Duodenal mucosa (tissue), 2 donors: ENCODE results near the gene LNX2.
"Not testable (repeated sequence)": the region's sequence is repeated elsewhere in the genome, so short reads cannot be mapped to it uniquely, and the experiment has no call there.

ENCODE experiments used
- H3K27ac ChIP-seq: one replicate; pipeline ENCODE4 v1.7.0; 2013; ENCODE audit warnings: low read depth, low read length
- H3K27me3 ChIP-seq, 2 donors: one replicate each; pipeline ENCODE4 v1.7.0; 2013; ENCODE audit warnings: low read length in 2 of 2, control low read depth in 1 of 2; ENCODE audit not compliant: insufficient read depth in 2 of 2, control insufficient read depth in 1 of 2
- H3K36me3 ChIP-seq, 2 donors: one replicate each; pipeline ENCODE4 v1.7.0; 2013; ENCODE audit warnings: low read length in 2 of 2, control low read depth in 1 of 2; ENCODE audit not compliant: insufficient read depth in 2 of 2, control insufficient read depth in 1 of 2
- H3K4me1 ChIP-seq, 2 donors: one replicate each; pipeline ENCODE4 v1.7.0; 2013; ENCODE audit warnings: low read length in 2 of 2, control low read depth in 1 of 2; ENCODE audit not compliant: insufficient read depth in 2 of 2, control insufficient read depth in 1 of 2
- H3K4me3 ChIP-seq, 2 donors: one replicate each; pipeline ENCODE4 v1.7.0; 2013; ENCODE audit warnings: low read length in 2 of 2, low read depth in 1 of 2
- H3K9ac ChIP-seq, 2 donors: one replicate each; pipeline ENCODE4 v1.7.0; 2013; ENCODE audit warnings: low read length in 2 of 2, low read depth in 1 of 2
- H3K9me3 ChIP-seq, 2 donors: one replicate each; pipeline ENCODE4 v1.7.0; 2013; ENCODE audit warnings: low read length in 2 of 2, control low read depth in 1 of 2; ENCODE audit not compliant: control insufficient read depth in 1 of 2

LNX2 gene

DNA sequence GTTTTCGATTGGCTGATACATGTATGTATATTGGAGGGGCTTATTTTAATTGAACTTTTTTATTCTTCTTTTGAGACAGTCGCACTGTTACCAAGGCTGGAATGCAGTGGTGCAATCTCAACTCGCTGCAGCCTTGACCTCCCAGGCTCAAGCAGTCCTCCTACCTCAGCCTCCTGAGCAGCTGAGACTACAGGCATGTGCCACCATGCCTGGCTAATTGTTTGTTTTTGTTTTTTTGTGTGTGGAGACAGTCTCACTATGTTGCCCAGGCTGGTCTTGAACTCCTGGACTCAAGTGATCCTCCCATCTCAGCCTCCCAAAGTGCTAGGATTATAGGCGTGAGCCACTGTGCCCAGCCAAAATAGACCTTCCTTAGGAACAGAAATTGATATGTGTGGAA lies 8.4 kb upstream of the LNX2 start:
- H3K9me3 ChIP-seq, H3K27ac ChIP-seq, H3K9ac ChIP-seq, H3K4me3 ChIP-seq, H3K4me1 ChIP-seq, H3K27me3 ChIP-seq: not testable (repeated sequence)
- peaks cover 12 to 14% of the 10 kb centered on the region in 2 donors for H3K36me3 ChIP-seq

DNA sequence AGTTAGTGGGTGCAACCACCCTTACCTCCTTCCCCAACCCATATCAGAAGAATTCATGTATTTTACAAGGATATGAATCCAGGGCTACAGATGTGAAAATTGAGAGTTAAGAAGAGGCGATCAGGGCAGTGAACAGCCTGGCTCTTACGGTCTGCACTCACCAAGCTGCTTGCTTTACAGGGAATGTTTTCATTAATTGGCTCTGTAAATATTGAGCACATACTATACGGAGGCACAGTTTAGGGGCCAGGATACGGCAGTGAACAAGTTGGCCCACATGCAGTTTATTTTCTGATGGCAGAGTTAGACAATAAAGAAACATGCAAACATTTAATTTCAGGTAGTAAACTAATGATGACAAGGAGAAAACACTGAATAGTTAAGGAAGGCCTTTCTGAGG lies 7.8 kb upstream of the LNX2 start:
- Histone ChIP-seq H3K27ac (no peak overlapping the region), H3K27me3 (no peaks in the 10 kb centered on the region), H3K4me1 (peaks cover 7 to 12% of the 10 kb centered on the region in 2 donors), H3K4me3 (no peak overlapping the region), H3K9me3 (no peaks in the 10 kb centered on the region), H3K36me3 (peaks cover 13 to 20% of the 10 kb centered on the region in 2 donors), H3K9ac (no peak overlapping the region)

DNA sequence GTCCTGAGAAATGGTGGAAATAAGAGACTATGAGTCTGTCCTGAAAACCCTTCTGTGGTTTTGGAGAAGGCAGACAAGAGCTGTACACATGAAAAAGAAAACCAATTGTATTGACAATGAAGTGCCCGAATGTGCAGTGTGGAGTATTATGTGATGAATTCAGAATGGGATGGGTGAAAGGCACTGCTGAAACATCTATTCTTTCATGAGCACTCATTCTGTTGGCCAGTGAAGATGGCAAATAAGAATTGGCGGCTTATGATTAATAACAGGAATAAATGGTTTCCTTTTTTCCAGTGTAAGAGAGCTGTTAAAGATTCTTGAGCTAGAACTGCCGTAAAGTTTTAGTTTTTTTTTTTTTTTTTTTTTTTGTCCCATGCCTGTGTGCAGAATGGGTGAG lies 7.1 kb upstream of the LNX2 start:
- Histone ChIP-seq H3K9me3 (no peaks in the 10 kb centered on the region), H3K36me3 (peaks cover 15 to 23% of the 10 kb centered on the region in 2 donors), H3K27ac (no peak overlapping the region), H3K4me3 (no peak overlapping the region), H3K4me1 (peaks cover 14 to 19% of the 10 kb centered on the region in 2 donors), H3K27me3 (no peaks in the 10 kb centered on the region), H3K9ac (no peak overlapping the region)

DNA sequence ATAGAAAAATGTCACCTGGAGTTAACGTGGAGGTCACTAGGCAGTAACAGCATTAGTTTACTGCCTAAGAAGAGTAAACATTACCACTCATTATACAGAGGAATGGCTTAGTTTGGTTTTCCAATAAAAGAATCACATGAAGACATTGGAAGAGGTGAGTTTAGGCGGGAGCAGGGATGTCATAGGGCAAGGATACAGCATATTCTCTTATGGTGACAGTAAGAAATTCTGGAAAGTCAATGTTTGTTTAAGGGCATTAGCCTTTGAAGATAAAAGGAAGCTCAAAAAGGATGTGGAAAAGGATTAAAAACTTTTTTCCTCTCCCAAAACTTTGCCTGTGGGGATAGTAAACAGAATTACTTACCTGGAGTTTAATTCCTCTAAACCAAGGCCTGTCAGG lies 5.5 kb upstream of the LNX2 start:
- H3K4me3 ChIP-seq: no peak overlapping the region
- no peaks in the 10 kb centered on the region for H3K9me3 ChIP-seq
- no peaks in the 10 kb centered on the region for H3K27me3 ChIP-seq
- no peak overlapping the region for H3K27ac ChIP-seq
- no peak overlapping the region for H3K9ac ChIP-seq
- peaks cover 14 to 21% of the 10 kb centered on the region in 2 donors for H3K4me1 ChIP-seq
- peaks cover 11 to 16% of the 10 kb centered on the region in 2 donors for H3K36me3 ChIP-seq

DNA sequence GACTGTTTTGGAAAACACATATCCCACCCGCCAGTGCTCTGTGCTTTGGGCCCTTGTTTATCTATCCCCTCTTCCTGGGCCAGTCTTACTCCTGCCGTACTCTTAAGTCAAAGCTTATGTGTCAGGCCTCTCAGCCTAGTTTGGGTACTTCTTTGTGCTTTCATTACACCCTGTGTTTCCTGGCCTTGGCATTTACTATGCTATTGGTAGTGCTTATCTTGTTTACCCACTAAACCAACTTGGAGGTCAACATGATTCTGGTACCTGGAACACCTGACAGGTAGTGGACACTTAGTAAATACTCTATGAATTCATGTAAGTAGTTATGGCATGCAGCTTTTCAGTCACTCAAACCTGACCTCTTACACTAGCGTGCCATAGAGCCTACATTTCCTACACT lies 3.7 kb upstream of the LNX2 start:
- H3K27ac ChIP-seq: no peak overlapping the region
- no peaks in the 10 kb centered on the region for H3K9me3 ChIP-seq
- no peaks in the 10 kb centered on the region for H3K27me3 ChIP-seq
- peaks cover 21% of the 10 kb centered on the region in 2 donors for H3K4me1 ChIP-seq
- no peak overlapping the region for H3K4me3 ChIP-seq
- H3K9ac ChIP-seq: no peak overlapping the region
- H3K36me3 ChIP-seq: peaks cover 11 to 16% of the 10 kb centered on the region in 2 donors

DNA sequence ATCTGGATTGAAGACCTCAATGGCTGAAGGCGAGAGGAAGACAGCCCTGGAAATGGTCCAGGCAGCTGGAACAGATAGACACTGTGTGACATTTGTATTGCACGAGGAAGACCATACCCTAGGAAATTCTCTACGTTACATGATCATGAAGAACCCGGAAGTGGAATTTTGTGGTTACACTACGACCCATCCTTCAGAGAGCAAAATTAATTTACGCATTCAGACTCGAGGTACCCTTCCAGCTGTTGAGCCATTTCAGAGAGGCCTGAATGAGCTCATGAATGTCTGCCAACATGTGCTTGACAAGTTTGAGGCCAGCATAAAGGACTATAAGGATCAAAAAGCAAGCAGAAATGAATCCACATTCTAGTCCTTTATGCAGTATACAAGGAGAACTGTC lies 2.6 kb upstream of the LNX2 start:
- peaks cover 11 to 16% of the 10 kb centered on the region in 2 donors for H3K36me3 ChIP-seq
- no peak overlapping the region for H3K27ac ChIP-seq
- H3K4me3 ChIP-seq: peak overlapping the region; percentile 45 to 97
- no peaks in the 10 kb centered on the region for H3K27me3 ChIP-seq
- H3K9ac ChIP-seq: peak overlapping the region in 1 of 2 donors; percentile 95
- peaks cover 24 to 33% of the 10 kb centered on the region in 2 donors for H3K4me1 ChIP-seq
- no peaks in the 10 kb centered on the region for H3K9me3 ChIP-seq

DNA sequence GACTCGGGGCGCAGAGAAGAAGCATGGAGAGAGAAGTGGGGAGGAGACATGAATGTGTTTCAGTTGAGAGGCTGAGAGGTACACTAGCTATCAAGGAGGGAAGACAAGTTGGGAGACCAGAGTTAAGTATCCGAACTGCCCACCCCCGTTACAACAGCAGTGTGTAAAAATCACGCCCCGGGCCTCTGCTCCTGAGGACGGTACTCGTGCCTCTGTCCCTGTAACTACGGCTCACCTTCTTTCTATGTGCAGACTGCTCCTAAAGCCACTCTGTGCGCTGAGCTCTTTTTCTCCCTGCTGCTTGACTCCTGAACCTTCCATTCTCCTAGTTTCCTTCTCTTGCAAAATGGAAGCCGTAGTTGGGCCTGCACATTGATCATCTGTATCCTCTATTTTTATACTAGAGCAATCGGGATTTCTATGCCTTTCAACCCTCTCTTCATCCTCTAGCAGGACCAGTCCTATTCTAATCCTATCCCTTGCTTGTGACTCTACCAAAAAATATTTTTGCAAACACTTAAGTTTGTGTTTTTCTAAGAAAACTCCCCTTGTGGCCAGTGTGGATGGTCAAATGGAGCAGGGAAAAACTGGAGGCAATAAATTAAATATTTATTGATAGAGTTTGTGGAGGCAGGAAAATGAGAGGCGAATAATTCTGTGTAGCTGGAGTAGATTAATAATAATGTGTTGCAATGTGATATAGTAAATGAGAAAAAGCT lies 1.9 kb upstream of the LNX2 start:
- Histone ChIP-seq H3K9me3 (no peaks in the 10 kb centered on the region), H3K9ac (peak overlapping the region; percentile 90 to 95), H3K4me3 (peak overlapping the region; percentile 90 to 97), H3K36me3 (peaks cover 11 to 16% of the 10 kb centered on the region in 2 donors), H3K4me1 (peaks cover 30 to 39% of the 10 kb centered on the region in 2 donors), H3K27me3 (no peaks in the 10 kb centered on the region), H3K27ac (peak overlapping the region; percentile 98)

DNA sequence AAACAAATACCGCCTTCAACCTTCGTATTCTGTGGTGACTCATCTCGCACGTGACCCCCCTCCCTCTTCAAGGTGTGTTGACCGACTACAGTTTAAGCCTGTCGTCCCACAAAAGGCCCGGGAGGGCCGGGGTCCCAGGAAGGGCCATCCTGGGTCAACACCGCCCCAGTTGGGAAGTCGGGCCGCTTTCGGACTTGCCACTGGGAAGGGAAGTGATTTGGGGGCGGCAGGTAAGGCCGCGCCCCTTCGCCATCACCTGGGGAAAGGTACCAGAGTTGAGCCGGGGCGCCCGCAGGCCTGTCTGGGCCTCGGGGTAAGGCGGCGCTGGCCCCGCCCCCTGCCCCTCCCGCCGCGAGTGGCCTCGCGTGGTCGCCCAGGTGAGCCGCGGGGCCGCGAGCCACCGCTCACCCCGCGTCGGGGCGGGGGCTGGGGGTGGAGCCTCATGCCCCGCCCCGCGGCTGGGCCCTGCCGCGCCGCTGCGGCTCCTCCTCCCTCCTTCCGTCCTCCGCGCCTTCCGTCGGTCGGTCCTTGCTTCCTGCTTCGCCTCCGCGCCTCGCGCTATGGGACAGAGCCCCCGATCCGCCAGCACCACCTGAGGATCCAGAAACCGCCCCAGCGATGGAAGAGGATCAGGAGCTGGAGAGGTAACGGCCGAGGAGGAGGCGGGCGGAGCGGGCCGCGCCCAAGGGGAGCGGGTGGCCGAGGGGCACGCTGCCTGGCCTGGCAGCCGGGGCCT lies 1.2 kb upstream of the LNX2 start, which contains the start of gene POLR1D:
TSS of gene POLR1D (plus strand) at position 527 of the 736 bp plus-strand sequence. CDS start at position 619, 92 bp downstream.
- Histone ChIP-seq H3K4me1 (peaks cover 36 to 43% of the 10 kb centered on the region in 2 donors), H3K27ac (peak within 1 kb of the TSS; percentile 98), H3K9ac (peak within 1 kb of the TSS; percentile 90 to 95), H3K27me3 (no peaks in the 10 kb centered on the region), H3K9me3 (no peaks in the 10 kb centered on the region), H3K36me3 (peaks cover 11 to 13% of the 10 kb centered on the region in 2 donors), H3K4me3 (peak within 1 kb of the TSS; percentile 90 to 97)

DNA sequence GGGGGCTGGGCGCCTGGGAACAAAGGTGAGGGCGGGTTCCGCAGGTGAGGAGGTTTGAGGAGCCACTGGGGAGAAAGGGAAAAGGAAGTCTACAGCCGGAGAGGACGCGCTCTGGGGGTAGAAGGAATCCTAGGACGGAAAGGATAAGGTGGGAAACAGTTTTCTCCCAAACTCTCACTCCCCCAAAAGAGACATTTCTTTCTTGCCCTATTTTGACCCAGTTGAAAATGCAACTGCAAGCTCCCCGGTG lies 712 bp upstream of the LNX2 start:
- Histone ChIP-seq H3K9me3 (no peaks in the 10 kb centered on the region), H3K27me3 (no peaks in the 10 kb centered on the region), H3K4me3 (peak overlapping the region; percentile 90 to 97), H3K9ac (peak overlapping the region; percentile 90 to 95), H3K4me1 (peaks cover 36 to 43% of the 10 kb centered on the region in 2 donors), H3K36me3 (peaks cover 11 to 13% of the 10 kb centered on the region in 2 donors), H3K27ac (peak overlapping the region; percentile 98)

DNA sequence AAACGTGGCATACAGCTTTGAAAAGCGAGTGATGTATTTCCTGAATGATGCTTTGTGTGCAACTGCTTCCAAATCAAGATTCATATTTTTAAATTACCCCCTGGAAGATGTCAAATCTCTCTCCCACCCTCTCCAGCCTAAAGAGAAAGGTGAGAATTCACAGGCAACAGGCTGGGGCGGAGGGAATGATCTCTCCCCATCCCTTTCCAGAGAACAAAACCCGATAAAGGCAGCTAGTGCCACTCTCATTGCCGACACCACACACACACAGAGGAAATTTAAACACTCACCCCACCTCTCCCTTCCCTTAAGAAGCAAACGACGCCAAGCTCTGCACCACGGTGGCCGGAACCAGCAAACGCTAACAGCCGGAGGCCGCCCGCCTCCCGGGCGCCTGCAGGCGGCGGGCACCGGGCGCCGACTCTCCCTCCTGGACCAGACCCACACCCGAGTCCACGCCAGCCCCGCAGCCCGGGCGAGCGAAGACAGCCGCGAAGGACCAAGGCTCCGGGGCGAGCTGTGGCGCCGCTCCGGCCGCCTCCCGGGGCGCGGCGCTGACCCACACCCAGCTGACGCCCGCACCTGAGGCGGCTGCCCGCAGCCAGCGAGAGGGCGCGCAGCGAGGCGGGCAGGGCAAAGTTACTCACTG lies 477 bp downstream of the LNX2 start:
- no peaks in the 10 kb centered on the region for H3K27me3 ChIP-seq
- no peaks in the 10 kb centered on the region for H3K9me3 ChIP-seq
- H3K27ac ChIP-seq: peak overlapping the region; percentile 92
- H3K4me3 ChIP-seq: peak overlapping the region; percentile 92 to 96
- H3K9ac ChIP-seq: peak overlapping the region; percentile 82 to 86
- H3K4me1 ChIP-seq: peaks cover 36 to 43% of the 10 kb centered on the region in 2 donors
- H3K36me3 ChIP-seq: peaks cover 9 to 17% of the 10 kb centered on the region in 2 donors
